ENCODE data around the gene NHEJ1.

NHEJ1 gene

GRCh38 chr2:219058541-219059374, 101.9 kb downstream of the NHEJ1 start:
- DNase-seq (ENCODE audit: low read depth in 2 of 2) = no peak

GRCh38 chr2:219057709-219058540, 102.7 kb downstream of the NHEJ1 start:
- DNase-seq (ENCODE audit: low read depth in 2 of 2) = peak; percentile 51 to 55

GRCh38 chr2:219056896-219057708, 103.5 kb downstream of the NHEJ1 start:
- DNase-seq (ENCODE audit: low read depth in 2 of 2) = no peak

- DNase-seq (ENCODE audit: low read depth in 2 of 2) = no peak
Observed at GRCh38 chr2:219056176-219056895, 104.3 kb downstream of the NHEJ1 start.

- no peak for DNase-seq (ENCODE audit: low read depth in 2 of 2)
Observed at GRCh38 chr2:219054956-219055903, 105.4 kb downstream of the NHEJ1 start.

GRCh38 chr2:219049282-219049681, 111.3 kb downstream of the NHEJ1 start:
- DNase-seq (ENCODE audit: low read depth in 2 of 2) = no peak

- no peak for DNase-seq (ENCODE audit: low read depth in 2 of 2)
Observed at GRCh38 chr2:219045937-219046550, 114.6 kb downstream of the NHEJ1 start.

GRCh38 chr2:219042750-219043149, 117.9 kb downstream of the NHEJ1 start:
- DNase-seq (ENCODE audit: low read depth in 2 of 2) = no peak

DNA sequence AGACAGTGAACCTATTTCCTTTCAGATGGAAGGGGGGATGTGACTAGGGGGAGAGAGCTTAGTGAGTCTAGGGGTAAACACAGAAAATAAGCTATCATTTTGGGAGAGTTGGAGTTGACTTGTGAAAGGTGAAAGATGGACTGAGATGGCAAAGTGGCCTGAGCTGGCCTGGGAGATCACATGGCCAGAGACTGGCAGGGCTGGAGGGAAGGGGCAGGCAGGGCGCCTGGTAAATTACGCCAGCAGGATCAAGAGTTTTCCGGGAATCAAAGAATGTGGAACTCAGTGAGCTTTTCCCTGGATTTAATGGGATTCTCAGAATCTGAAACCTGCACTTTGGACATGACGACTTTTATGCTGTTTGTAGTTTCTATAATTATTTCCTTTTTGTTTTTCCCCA, 118.5 kb downstream of the NHEJ1 start:
- no peak for DNase-seq (ENCODE audit: low read depth in 2 of 2)

GRCh38 chr2:219041252-219041651, 119.4 kb downstream of the NHEJ1 start, which contains the start of gene CFAP65:
Gene CFAP65 (minus strand): TSS chr2:219041516. CDS start chr2:219039048, 2,468 bp downstream.
- DNase-seq (ENCODE audit: low read depth in 2 of 2) = no peak

DNA sequence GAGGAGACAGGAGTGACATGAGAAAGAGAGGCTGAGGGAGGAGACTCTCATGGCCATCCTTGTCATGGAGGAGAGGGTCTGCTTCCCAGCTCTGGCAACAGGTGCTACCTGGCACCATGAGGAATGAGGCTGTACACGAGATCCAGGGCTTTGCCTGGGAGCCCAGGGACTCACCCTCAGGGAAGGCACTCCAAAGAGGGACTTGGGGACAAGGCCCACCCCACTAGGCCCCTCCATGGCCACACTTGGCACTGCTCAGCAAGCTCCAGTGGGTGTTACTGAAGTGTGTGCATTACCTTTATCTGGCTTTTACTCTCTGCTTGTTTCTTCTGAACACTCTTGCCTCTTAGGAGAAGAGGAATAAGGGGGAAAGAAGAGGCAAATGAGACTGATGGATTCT, 122.0 kb downstream of the NHEJ1 start:
- DNase-seq (ENCODE audit: low read depth in 2 of 2) = no peak

DNA sequence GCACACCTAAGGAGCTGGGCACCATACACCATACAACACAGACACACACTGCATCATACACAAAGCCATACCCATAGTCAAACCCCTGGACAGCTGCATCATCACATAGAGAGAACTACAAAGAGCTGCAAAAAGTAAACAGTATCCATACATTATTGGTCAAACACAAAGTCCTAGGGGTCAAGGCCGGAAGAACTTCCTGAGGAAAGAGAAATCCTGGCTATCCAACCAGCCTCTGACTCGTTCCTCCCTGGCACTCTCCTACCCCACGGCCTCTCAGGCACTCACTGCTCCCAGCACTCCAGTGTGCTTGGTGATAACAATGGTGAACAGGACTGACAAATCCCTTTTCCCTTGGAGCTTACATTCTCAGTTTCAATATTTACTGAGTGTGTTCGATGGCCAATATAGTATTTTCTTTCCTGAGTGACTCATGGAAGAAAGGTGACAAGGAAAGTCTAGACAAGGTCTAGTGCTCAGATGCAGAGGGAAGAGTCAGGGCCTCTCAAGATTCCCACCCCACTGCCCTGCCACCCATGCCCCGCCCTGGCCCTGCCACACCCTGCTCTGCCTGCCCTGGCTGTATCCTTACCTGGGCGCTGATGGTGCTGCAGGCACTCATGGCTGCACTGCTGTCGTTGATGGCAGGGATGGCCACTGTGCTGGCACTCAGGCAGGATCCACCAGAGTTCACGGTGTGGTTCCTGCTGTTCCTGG, 122.7 kb downstream of the NHEJ1 start:
- no peak for DNase-seq (ENCODE audit: low read depth in 2 of 2)

- DNase-seq (ENCODE audit: low read depth in 2 of 2) = no peak
Observed at GRCh38 chr2:219035942-219036341, 124.7 kb downstream of the NHEJ1 start.

- no peak for DNase-seq (ENCODE audit: low read depth in 2 of 2)
Observed at GRCh38 chr2:219034823-219035222, 125.8 kb downstream of the NHEJ1 start.

- no peak for DNase-seq (ENCODE audit: low read depth in 2 of 2)
Observed at GRCh38 chr2:219032051-219032745, 128.4 kb downstream of the NHEJ1 start.

DNA sequence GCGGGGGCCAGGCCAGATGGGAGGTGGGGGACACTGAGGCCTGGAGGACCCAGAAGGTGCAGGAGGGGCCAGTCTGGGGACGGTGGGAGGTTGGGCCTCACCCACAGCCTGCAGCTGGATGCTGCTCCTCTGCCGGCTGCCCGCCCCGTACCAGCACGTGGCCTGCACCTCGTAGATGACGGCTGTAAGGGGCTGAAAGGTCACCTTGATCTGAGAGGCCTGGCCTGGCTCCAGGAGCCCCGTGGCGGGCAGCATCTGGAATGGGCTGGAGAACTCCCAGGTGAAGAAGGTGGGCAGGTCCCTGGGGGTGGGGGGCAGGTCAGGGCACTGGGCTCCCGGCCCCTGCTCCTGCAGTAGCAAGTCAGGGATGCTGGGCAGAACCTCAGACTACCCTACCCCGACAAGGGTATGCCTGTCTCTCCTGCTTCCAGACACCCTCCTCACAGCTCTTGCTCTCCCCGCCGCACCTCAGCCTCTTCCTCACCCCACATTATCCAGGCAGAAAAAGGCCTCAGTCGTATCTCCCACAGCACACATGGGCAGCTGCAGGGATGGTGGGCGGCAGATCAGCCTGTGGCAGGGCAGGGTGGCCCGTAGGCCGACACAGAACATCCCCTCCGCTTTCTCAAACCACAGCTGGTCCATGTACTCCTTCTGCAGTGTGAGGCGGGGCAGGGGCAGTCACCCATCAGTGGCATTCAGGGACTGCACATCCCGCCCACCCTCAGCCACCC, 129.4 kb downstream of the NHEJ1 start:
- no peak for DNase-seq (ENCODE audit: low read depth in 2 of 2)

- no peak for DNase-seq (ENCODE audit: low read depth in 2 of 2)
Observed at GRCh38 chr2:219030177-219030940, 130.3 kb downstream of the NHEJ1 start.

All from stimulated activated CD8-positive, alpha-beta memory T cell treated with anti-CD3 and anti-CD28 coated beads, Interleukin-2, amount 100 ng/mL, for 1 hour (primary cell).